AG08395 (cell line): Measurements from ENCODE around the gene TBCEL.
"Not testable (repeated sequence)": the region's sequence is repeated elsewhere in the genome, so short reads cannot be mapped to it uniquely, and the experiment has no call there.

Source experiments
- DNase-seq: peaks from one replicate; pipeline ENCODE4 v3.0.0; 2012; ENCODE audit warnings: mixed read lengths, low spot score

The TBCEL gene, protein sequence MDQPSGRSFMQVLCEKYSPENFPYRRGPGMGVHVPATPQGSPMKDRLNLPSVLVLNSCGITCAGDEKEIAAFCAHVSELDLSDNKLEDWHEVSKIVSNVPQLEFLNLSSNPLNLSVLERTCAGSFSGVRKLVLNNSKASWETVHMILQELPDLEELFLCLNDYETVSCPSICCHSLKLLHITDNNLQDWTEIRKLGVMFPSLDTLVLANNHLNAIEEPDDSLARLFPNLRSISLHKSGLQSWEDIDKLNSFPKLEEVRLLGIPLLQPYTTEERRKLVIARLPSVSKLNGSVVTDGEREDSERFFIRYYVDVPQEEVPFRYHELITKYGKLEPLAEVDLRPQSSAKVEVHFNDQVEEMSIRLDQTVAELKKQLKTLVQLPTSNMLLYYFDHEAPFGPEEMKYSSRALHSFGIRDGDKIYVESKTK

GRCh38 chr11:121023848-121024751 is at the start of gene TBCEL:
TBCEL (plus strand) TSS chr11:121024102; CDS start chr11:121045691, 21,589 bp downstream.
- peak; percentile 93 for DNase-seq

GRCh38 chr11:120974466-120974865 is 49.4 kb upstream of the TBCEL start:
- no peak for DNase-seq

DNA sequence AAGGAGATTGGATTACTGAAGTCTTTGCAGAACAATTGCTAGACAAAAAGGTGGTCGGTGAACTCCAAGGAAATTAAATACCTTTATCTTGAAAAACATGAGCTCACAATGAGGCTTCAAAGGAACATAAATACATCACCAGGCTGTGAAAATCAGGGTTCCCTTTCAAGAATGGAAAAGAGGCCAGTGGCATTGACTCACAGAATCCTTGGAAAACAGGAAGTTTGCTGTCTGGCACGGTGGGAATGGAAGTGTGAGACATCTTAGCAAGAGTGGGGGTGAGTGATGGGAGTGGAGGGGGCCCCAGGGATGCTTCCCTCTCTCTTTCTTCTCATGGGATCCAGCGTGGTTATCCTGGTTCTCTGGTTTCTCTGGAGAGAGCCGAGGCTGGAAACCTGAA is 48.9 kb upstream of the TBCEL start:
- DNase-seq: no peak

DNA sequence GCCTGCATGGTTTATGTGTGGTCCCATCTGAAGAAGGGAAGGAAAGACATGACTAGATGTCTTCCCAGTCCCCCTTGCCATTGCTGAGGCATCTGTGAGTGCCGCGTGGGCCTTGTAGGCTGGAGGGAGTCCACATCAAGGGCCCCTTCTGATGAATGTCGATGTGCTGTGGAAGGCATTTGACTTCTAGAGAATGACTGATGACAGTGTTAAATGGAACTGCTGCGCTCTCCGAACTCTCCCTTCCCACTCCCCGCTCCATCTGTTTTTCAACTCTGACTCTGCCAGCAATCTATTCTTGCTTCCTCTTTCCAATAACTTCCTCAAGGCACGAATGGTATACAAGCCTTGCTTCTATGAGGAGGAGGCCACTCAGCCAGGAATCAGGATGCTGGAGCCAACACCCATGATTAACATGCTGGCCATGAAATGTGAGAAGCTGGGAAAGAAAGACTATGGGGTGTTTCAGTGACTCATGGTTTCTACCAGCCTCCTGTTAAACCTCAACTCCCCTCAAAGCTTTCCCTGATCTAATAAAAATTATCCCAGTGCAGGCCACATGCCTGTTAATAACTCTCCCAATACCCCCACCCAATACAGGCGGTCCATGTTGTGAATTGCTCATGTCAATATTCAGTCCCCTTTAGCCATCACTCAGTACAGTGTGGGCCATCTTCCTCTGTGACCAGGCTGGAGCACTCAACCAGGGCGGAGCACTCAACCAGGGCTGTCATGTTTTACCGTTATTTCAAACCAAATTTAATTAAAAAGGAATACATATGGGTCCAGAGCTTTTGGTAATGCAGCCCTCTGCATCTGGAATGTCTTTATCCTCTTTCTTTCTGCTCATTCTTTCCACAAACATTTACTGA is 46.4 kb upstream of the TBCEL start:
- no peak for DNase-seq

DNA sequence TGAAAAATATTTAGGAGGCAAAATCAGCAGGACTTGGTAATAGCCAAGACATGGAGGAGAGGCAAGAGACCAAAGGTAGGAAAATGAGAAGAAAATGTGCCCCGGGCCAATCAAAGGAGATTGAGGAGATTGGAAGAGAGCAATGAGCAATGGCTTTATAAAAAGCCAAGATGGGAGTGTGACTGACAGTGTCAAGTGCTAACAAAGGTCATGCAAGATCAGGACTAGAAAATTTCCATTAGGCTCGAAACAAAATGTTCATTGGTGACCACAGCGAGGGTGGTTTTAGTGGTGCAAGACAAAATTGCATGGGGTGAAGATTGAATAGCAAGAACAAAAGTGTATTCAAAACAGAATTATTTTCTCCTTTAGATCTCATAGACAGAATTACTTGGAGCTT is 45.2 kb upstream of the TBCEL start:
- no peak for DNase-seq

GRCh38 chr11:120985718-120986569 is 38.0 kb upstream of the TBCEL start:
- peak; percentile 66 for DNase-seq

DNA sequence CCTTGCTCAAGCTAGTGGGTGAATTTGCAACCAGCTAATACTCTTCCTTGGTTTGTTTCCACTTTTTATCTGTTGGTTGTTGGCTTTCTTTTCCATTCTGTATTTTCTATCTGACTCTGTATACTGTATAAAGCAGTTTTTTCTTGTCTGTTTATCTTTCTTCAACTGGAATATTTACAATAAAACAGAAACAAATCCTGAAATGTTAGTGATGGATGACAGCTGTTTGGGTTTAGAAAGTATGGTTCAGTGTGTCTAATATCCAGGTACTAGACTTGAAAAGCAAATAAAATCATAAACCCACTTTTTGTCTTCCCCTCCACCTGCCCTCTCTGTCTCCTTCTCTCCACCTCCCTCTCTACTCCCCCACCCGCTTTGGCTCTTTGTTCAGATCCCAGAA is 35.3 kb upstream of the TBCEL start:
- DNase-seq: no peak

- DNase-seq: no peak
Observed at GRCh38 chr11:120991830-120992686, 31.8 kb upstream of the TBCEL start.

GRCh38 chr11:120994091-120994859 is 29.6 kb upstream of the TBCEL start:
- no peak for DNase-seq

DNA sequence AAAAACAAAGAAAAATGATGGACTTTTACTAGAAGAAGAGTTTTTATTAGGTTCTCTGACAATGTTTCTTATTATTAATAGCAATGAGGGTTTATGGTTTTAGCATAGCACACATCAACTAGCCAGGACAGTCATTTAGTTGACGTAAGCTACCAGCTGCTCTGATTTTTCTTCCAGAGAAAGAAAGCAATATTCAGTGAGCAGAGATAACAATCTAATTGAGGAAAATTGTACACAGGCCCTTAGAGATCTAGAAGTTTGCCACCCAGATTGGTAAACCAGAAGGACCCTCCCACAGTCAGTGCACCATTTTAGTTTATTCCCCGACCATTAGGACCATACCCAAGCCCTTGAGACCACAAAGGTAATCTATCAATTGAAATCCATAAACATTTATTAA is 28.7 kb upstream of the TBCEL start:
- DNase-seq: no peak

DNA sequence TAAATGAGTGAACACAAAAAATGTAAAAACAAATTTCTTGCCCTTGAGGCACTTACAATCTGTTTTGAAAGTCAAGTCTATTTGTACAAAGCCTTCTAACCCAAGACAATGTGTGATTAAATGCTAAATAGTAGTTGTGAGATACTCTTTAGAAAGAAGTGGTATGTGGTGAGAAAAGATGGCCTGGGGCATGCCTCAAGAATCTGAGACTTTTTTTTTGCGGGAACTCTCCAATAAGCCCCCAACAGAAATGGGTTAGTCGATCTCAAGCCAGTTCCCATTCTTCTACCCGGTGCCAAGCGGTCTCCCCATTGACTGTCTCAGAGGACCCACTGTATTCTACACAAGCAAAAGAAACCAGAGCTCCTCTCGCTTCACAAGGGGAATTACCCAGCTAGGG is 26.9 kb upstream of the TBCEL start:
- DNase-seq: no peak

- DNase-seq: no peak
Observed at GRCh38 chr11:120998581-120998980, 25.3 kb upstream of the TBCEL start.

- DNase-seq: no peak
Observed at GRCh38 chr11:121004206-121004840, 19.6 kb upstream of the TBCEL start.

DNA sequence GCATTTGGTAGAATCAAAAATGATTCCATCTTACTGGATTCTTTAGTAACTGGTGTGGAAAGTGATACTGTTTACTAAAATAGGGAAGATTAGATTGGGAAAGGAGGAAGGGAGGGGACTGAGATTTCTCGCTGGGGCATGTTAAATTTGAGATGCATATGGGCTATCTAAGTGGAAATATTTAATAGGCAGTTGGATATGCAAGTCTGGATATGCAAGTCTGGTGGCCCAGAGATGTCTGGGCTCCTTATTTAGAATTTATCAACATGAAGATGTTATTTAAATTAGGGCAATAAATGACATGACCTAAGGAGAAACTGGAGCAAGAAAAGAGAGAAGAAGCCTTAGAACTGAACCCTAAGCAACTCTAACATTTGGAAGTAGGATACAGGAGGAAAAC is 17.0 kb upstream of the TBCEL start:
- no peak for DNase-seq

DNA sequence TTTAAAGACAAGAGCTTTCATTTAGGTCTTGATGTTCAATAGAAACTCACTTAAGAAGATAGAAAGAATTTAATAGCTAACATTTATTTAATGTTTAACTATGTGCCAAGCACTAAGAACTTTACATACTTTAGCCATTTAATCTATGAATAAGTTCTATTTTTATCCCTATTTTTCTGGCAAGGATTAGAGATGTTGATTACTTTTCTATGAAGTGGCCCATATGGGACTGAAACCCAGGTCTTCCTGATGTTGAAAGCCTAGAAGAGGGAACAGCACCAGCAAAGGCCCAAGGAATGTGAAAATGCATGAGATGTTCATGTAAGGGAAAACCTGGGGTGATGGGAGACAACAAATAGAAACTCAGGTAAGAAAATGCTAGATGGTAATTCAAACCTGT is 15.4 kb upstream of the TBCEL start:
- DNase-seq: no peak

- no peak for DNase-seq
Observed at GRCh38 chr11:121012091-121012490, 11.8 kb upstream of the TBCEL start.

GRCh38 chr11:121018746-121019145 is 5.2 kb upstream of the TBCEL start:
- DNase-seq: no peak

GRCh38 chr11:121021718-121022117 is 2.2 kb upstream of the TBCEL start:
- not testable (repeated sequence) for DNase-seq

GRCh38 chr11:121024989-121025388 is 1.1 kb downstream of the TBCEL start:
- peak; percentile 35 for DNase-seq
